GM19043 (cell line): Measurements from ENCODE around the gene NOTCH3.

Experiments used
- ATAC-seq: cut with Tn5 transposase; IDR thresholded peaks from one replicate; pipeline ENCODE4 v1.9.1; 2021; ENCODE audit warnings: low read depth; ENCODE audit not compliant: unreplicated experiment

Gene NOTCH3

GRCh38 chr19:15126131-15126910 is 74.5 kb downstream of the NOTCH3 start:
- ATAC-seq = no peak

DNA sequence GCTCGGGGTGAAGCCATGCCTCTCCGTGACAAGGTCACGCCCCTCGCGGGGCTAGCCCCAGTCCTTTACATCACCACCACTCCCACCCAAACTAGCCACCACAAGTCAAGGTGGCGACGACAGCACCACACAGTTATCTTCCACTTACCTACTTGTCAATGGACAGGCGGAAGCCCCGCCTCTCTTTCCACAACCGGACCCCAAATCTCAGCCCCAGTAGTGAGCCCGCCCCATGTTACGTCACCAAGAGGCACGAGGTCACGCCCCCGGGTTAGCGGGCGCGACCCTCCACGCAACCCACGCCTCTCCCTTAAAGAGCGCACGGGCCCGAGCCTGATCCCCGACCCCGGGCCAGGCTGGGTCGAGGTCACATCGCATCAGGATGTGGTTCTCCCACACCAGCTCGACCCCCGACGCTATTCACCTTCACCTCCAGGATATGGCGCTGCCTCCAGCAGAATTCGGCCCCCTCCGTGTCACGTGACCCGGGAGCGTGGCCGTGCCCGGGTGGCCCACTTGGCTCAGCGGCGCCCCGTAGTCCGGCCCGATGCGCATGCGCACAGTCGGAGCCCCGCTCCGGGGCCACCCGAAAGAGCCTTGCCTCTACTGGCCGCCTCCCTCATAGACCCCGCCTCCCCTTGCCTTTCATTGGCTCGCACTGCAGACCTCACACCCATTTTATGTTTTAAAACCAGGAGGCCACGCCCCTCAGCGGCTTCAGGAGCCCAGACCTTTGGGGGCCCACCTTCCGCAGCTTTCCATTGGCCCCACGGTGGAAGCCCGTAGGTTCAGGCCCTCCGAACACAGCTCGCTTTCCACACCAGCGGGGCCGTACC is 75.3 kb downstream of the NOTCH3 start:
- peak; percentile 88 for ATAC-seq

GRCh38 chr19:15124572-15125231 is 76.1 kb downstream of the NOTCH3 start:
- no peak for ATAC-seq

DNA sequence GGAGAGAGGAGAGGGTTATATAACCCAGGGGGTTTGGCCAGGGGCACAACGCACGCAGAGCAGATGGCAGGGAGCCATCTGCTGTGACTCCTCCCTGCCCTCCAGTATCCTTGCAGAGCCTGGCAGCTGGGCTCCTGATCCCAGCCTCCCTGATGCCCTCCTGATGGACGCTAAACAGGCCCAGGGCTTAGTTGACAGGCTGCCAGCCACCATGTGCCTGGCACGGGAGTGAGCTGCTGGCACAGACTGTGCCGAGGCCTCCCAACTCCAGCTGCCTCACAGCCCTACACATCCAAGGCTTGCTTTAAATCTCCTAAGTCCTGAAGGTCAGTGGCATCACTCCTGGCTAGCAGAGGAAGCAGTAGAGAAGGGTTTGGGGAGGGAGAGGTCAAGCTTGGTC is 76.9 kb downstream of the NOTCH3 start:
- ATAC-seq = no peak

GRCh38 chr19:15123031-15123890 is 77.5 kb downstream of the NOTCH3 start:
- ATAC-seq = no peak

- no peak for ATAC-seq
These were observed 78.3 kb downstream of the NOTCH3 start for GRCh38 chr19:15122331-15123030.

DNA sequence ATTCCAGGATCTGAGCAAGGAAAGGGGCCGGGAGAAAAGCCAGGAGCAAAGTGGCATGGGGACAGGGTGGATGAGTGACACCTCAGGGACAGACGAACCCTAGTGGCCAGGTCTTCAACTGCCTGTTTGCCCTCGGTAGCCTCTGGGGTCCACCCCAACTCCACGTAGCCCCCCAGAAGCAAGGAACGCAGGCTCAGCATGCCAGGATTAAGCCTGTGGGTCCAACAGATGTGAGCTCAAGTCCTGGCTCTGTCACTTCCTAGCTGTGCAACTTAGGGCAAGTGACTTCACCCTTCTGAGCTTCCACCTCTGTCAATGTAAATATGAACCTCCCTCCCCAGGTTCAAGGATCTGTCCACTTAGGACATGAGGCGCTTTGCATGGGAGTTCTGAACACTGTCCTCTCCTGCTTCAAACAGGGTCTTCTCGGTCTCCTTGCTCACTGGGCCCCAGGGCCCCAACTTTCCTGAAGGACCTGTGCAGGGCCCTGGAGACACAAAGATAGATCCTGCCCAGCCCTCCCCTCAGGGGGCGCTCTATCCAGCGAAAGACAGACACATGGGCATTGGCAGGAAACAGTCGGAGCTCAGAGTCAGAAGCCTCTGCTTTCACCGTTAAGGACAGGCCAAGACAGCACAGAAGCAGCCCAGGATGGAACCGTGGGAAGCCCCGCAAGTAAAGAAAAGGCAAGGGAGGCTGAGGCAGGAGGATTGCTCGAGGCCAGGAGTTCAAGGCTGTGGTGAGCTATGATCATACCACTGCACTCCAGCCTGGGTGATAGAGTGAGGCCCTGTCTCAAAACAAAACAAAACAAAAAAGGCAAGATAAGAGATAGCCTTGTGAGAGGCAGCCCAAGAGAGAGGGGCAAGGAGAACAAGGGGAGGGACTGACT is 80.4 kb downstream of the NOTCH3 start:
- ATAC-seq = no peak

GRCh38 chr19:15118789-15119494 is 81.9 kb downstream of the NOTCH3 start:
- no peak for ATAC-seq

GRCh38 chr19:15118248-15118647 is 82.5 kb downstream of the NOTCH3 start:
- ATAC-seq = no peak

GRCh38 chr19:15116856-15117255 is 83.9 kb downstream of the NOTCH3 start:
- ATAC-seq = no peak

DNA sequence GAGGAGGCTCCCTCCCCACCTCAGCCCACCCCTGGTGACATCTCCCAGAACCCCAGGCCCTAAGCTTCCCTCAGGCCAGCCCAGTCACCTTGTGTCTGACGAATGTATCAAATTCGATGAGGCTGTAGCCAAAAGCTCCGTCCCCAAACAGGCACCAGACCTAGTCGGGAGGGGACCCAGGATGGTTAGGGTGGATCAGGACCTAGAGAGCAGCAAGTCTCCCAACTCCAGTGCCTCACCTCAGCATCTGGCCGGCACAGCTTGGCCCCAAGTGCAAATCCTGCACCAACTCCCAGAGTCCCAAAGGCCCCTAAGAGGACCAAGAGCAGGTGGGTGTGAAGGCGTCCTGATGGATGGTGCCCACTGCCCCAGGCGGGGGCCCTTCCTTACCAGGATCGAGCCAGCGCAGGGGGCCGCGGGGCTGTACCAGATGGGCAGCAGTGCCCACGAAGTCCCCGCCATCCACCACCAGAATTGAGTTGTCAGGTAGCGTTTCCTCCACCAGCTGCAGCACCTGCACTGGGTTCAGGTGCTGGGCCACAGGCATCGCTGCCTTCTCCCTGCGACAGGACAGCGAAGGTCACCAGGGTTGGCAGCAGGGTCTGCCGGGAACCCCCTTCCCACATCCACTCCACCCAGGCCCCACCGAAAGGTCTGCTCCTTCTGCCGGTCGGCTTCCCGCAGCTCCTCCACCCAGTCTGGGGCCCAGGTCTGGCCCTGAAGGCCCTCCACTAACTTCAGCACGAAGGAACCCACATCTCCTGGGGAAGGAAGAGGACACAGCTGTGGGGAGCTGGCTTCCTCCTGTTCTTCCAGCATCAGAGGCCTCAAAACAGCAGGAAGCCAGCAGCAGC is 84.8 kb downstream of the NOTCH3 start:
- ATAC-seq = no peak

DNA sequence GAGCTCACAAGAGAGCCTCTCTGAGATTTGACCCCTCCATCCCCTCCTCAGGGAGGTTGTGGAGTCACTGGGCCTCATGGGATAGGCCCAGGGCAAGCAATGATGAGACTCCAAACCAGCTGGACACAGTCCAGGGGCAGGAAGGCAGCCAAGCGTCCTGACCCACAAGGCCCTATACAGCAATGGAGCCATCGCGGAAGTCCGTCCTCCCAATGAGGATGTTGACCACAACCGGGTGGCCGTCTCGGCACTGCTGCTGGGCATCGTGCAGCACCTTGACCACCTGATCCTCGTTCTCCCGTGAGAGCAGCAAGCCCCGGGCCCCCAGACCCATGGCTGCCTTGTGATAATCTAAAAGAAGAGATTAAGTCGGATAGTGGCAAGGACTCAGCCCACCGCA is 85.7 kb downstream of the NOTCH3 start:
- no peak for ATAC-seq

- ATAC-seq = no peak
These were observed 86.6 kb downstream of the NOTCH3 start for GRCh38 chr19:15114153-15114540.

GRCh38 chr19:15113245-15114152 is 87.3 kb downstream of the NOTCH3 start:
- no peak for ATAC-seq

DNA sequence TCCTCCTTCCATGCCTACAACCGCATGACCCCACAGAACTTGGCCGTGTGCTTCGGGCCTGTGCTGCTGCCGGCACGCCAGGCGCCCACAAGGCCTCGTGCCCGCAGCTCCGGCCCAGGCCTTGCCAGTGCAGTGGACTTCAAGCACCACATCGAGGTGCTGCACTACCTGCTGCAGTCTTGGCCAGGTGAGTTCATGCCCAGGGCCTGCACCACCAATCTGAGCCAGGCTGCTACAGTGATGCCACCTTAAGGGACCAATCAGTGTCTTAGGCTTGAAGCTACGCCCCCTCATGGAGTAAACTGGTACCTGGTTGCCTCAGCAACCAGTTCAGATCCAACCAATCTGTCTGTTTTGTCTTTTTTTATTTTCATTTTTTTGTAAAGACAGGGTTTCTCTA is 88.4 kb downstream of the NOTCH3 start:
- no peak for ATAC-seq

- no peak for ATAC-seq
These were observed 89.0 kb downstream of the NOTCH3 start for GRCh38 chr19:15111758-15112157.
